Measurements from ENCODE around the gene PDE8B. TPM values are rescaled to one million over a fixed set of nuclear protein-coding genes. Genes with fewer than 3 reads are reported as not detected.
"Not testable (repeated sequence)": the region's sequence is repeated elsewhere in the genome, so short reads cannot be mapped to it uniquely, and the experiment has no call there.

PDE8B gene
- total RNA-seq, 1 donor from 2014 or later, result 2.9 TPM

GRCh38 chr5:77452351-77452750 is 241.9 kb downstream of the PDE8B start:
- no peak for TF ChIP-seq CTCF (IDR thresholded peaks at IDR 0.05; ENCODE audit: unreplicated experiment)
- DNase-seq (ENCODE audit: low spot score in 2 of 2, unreplicated experiment in 2 of 2), result no peak
- Mint-ChIP-seq H3K27me3 (ENCODE audit: low read depth) (no peaks in the 10 kb centered on the region), H3K27ac (no peak overlapping the region), H3K4me1 (peaks cover 10% of the 10 kb centered on the region), H3K4me3 (no peak overlapping the region), H3K9me3 (peaks cover 2% of the 10 kb centered on the region), H3K36me3 (peaks cover 36% of the 10 kb centered on the region)

GRCh38 chr5:77454123-77454522 is 243.6 kb downstream of the PDE8B start:
- DNase-seq (ENCODE audit: low spot score in 2 of 2, unreplicated experiment in 2 of 2), result no peak
- no peak overlapping the region for H3K27ac Mint-ChIP-seq
- H3K36me3 Mint-ChIP-seq, result peaks cover 24% of the 10 kb centered on the region
- no peak overlapping the region for H3K4me3 Mint-ChIP-seq
- no peak for TF ChIP-seq CTCF (IDR thresholded peaks at IDR 0.05; ENCODE audit: unreplicated experiment)
- H3K9me3 Mint-ChIP-seq, result no peaks in the 10 kb centered on the region
- no peaks in the 10 kb centered on the region for H3K27me3 Mint-ChIP-seq (ENCODE audit: low read depth)
- H3K4me1 Mint-ChIP-seq, result peaks cover 22% of the 10 kb centered on the region

GRCh38 chr5:77461287-77461686 is 250.8 kb downstream of the PDE8B start:
- TF ChIP-seq CTCF (IDR thresholded peaks at IDR 0.05; ENCODE audit: unreplicated experiment), result no peak
- H3K36me3 Mint-ChIP-seq, result peaks cover 9% of the 10 kb centered on the region
- H3K4me1 Mint-ChIP-seq, result peaks cover 12% of the 10 kb centered on the region
- no peaks in the 10 kb centered on the region for H3K9me3 Mint-ChIP-seq
- H3K27me3 Mint-ChIP-seq (ENCODE audit: low read depth), result no peaks in the 10 kb centered on the region
- H3K27ac Mint-ChIP-seq, result no peak overlapping the region
- no peak overlapping the region for H3K4me3 Mint-ChIP-seq
- DNase-seq (ENCODE audit: low spot score in 2 of 2, unreplicated experiment in 2 of 2), result no peak

GRCh38 chr5:77463905-77464304 is 253.4 kb downstream of the PDE8B start:
- no peak for DNase-seq (ENCODE audit: low spot score in 2 of 2, unreplicated experiment in 2 of 2)
- H3K4me3 Mint-ChIP-seq, result no peak overlapping the region
- H3K27me3 Mint-ChIP-seq (ENCODE audit: low read depth), result no peaks in the 10 kb centered on the region
- H3K27ac Mint-ChIP-seq, result no peak overlapping the region
- peaks cover 16% of the 10 kb centered on the region for H3K36me3 Mint-ChIP-seq
- no peaks in the 10 kb centered on the region for H3K4me1 Mint-ChIP-seq
- no peak for TF ChIP-seq CTCF (IDR thresholded peaks at IDR 0.05; ENCODE audit: unreplicated experiment)
- H3K9me3 Mint-ChIP-seq, result peaks cover 4% of the 10 kb centered on the region

- Mint-ChIP-seq H3K9me3 (peaks cover 29% of the 10 kb centered on the region), H3K36me3 (peaks cover 50% of the 10 kb centered on the region)
- H3K27me3 Mint-ChIP-seq (ENCODE audit: low read depth); H3K4me1 Mint-ChIP-seq; H3K4me3 Mint-ChIP-seq; DNase-seq (ENCODE audit: low spot score in 2 of 2, unreplicated experiment in 2 of 2); H3K27ac Mint-ChIP-seq: not testable (repeated sequence)
Measured at GRCh38 chr5:77468875-77469274, 258.4 kb downstream of the PDE8B start.

GRCh38 chr5:77475041-77475440 is 264.6 kb downstream of the PDE8B start:
- H3K27me3 Mint-ChIP-seq (ENCODE audit: low read depth); H3K27ac Mint-ChIP-seq; DNase-seq (ENCODE audit: low spot score in 2 of 2, unreplicated experiment in 2 of 2); H3K4me3 Mint-ChIP-seq; H3K4me1 Mint-ChIP-seq: not testable (repeated sequence)
- peaks cover 55% of the 10 kb centered on the region for H3K36me3 Mint-ChIP-seq
- peaks cover 29% of the 10 kb centered on the region for H3K9me3 Mint-ChIP-seq

Other genes with a start within 250 kb of the PDE8B start
- 20.9 to 21.2 TPM (median 21.0 TPM) in 3 replicates for gene AGGF1, start 180.3 kb upstream of the PDE8B start, total RNA-seq
- 25.2 to 26.9 TPM (median 25.8 TPM) in 3 replicates for gene ZBED3, start 123.4 kb upstream of the PDE8B start, total RNA-seq

Data from mesothelial cell of epicardium (in vitro differentiated cells).